Measurements from ENCODE around the gene LAMTOR5. TPM values are rescaled to one million over a fixed set of nuclear protein-coding genes. Genes with fewer than 3 reads are reported as not detected.
"Not testable (repeated sequence)": the region's sequence is repeated elsewhere in the genome, so short reads cannot be mapped to it uniquely, and the experiment has no call there.

Gene LAMTOR5
- total and polyA plus RNA-seq, 10 of the 15 experiments (the other 5 are each of a cell fraction or from before 2014, with no cell fraction given): 64.1 to 613 (median 315) TPM

DNA sequence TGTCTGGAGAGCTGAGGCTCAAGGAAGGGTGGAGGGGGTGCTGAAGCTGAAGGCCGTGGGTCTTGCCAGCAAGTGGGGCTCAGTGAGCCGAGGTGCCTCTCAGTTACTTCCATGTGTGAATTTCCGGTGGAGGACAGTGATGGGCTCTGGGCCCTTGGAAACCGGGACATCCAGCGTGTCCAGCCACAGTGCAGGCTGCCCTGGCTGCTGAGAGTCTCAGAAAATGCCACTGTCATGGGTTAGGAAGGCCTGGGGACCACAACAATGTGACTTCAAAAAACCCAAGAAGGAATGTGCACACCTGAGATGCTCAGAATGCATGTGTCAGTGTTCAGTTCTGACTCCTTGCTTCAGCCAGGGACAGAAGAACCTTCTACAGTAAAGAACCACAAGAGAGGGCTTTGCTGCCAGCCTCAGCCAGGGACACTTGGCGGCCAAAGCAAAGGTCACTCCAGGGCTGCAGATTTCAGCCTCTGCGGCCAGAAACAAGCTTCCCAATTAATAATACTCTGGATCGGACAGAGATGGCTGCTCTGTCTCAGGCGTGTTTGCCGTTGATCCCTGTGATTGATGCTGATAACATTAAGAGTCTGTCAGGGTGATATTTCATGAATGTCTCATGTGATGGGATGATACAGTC is 12.6 kb upstream of the LAMTOR5 start (continued):
- TF ChIP-seq, protein P1, sequence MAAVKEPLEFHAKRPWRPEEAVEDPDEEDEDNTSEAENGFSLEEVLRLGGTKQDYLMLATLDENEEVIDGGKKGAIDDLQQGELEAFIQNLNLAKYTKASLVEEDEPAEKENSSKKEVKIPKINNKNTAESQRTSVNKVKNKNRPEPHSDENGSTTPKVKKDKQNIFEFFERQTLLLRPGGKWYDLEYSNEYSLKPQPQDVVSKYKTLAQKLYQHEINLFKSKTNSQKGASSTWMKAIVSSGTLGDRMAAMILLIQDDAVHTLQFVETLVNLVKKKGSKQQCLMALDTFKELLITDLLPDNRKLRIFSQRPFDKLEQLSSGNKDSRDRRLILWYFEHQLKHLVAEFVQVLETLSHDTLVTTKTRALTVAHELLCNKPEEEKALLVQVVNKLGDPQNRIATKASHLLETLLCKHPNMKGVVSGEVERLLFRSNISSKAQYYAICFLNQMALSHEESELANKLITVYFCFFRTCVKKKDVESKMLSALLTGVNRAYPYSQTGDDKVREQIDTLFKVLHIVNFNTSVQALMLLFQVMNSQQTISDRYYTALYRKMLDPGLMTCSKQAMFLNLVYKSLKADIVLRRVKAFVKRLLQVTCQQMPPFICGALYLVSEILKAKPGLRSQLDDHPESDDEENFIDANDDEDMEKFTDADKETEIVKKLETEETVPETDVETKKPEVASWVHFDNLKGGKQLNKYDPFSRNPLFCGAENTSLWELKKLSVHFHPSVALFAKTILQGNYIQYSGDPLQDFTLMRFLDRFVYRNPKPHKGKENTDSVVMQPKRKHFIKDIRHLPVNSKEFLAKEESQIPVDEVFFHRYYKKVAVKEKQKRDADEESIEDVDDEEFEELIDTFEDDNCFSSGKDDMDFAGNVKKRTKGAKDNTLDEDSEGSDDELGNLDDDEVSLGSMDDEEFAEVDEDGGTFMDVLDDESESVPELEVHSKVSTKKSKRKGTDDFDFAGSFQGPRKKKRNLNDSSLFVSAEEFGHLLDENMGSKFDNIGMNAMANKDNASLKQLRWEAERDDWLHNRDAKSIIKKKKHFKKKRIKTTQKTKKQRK (IDR thresholded peaks at IDR 0.05; ENCODE audit: low read depth, low read length): no peak
- no peak for TF ChIP-seq MTA3 (IDR thresholded peaks at IDR 0.05; ENCODE audit: borderline replicate concordance, low read length)

DNA sequence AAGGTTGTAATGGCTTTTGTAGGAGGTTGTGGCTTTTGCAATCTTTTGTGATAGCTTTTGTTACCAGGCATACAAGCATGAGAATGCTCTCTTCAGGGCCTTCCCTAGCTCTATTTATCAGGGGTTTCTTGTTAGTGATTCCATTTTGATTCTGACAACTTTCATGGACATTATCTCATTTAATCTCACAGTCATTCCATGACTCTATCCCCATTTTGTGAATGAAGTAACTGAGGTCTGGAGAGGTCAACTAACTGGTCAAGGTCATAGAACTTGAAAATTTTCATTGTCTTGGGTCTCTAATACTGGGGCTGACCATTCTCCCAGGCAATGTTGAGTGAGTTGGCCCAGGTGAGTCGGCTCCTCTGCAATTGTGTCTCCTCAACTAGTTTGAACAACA is 11.2 kb upstream of the LAMTOR5 start:
- Histone ChIP-seq H3K27ac (ENCODE audit: control insufficient read depth, insufficient read depth) (no peak overlapping the region), H3K79me2 (ENCODE audit: control insufficient read depth, insufficient read depth, low read length) (no peaks in the 10 kb centered on the region), H2AFZ (ENCODE audit: control insufficient read depth, low read depth, low read length) (no peak overlapping the region), H3K36me3 (ENCODE audit: control insufficient read depth in 2 of 2, insufficient read depth in 2 of 2, low read length in 1 of 2) (no peaks in the 10 kb centered on the region), H3K9ac (ENCODE audit: control insufficient read depth, insufficient read depth, low read length) (no peak overlapping the region), H3K4me1 (ENCODE audit: control insufficient read depth, insufficient read depth, low read length) (no peaks in the 10 kb centered on the region), H3K4me3 (no peak overlapping the region), H3K9me3 (replicated peaks; ENCODE audit: control insufficient read depth, insufficient read depth, low read length) (no peaks in the 10 kb centered on the region), H3K27me3 (replicated peaks in 1 of 2; ENCODE audit: control insufficient read depth in 2 of 2, insufficient read depth in 2 of 2, low read length in 1 of 2) (peaks cover 0 to 2% of the 10 kb centered on the region in 2 experiments; a peak in 2 of 4 replicates), H4K20me1 (ENCODE audit: control insufficient read depth, insufficient read depth) (no peaks in the 10 kb centered on the region), H3K4me2 (ENCODE audit: control insufficient read depth, insufficient read depth) (no peak overlapping the region)
- ChIA-PET RAD21 (ENCODE audit: unreplicated experiment) (no interaction called here), CTCF (interaction anchor here (4.3 kb wide), 1 partner anchor 78 kb away, joined by 22 read pairs; no protein-coding TSS in a partner anchor), POLR2A (no interaction called here), SMC1A (ENCODE audit: uncharacterized antibody, unreplicated experiment) (no interaction called here)
- in situ Hi-C loops (cut with MboI): no loop called here
- FAIRE-seq: no peak
- no peak for ATAC-seq
- no peak for DNase-seq (ENCODE audit: low read depth, low spot score)
- WGBS (ENCODE audit: insufficient coverage, insufficient replicate concordance, low lambda C conversion rate, missing lambda C conversion rate): 63% methylated on average over 1 of the region's 1 CpG
- intact Hi-C loops (cut with micrococcal nuclease; ENCODE audit: unreplicated experiment): loop anchor here (10.0 kb wide), 1 partner anchor 366 kb away; no protein-coding TSS in a partner anchor
- BruUV-seq (replicated peaks): no TSS peak
- TF ChIP-seq MYB (IDR thresholded peaks at IDR 0.05; ENCODE audit: borderline replicate concordance, low read depth, low read length) (no peak), PAX5 (IDR thresholded peaks at IDR 0.05; ENCODE audit: borderline replicate concordance, low read depth, low read length) (no peak), PML (IDR thresholded peaks at IDR 0.05; ENCODE audit: low read length) (no peak), CREM (IDR thresholded peaks at IDR 0.05; ENCODE audit: low read depth) (no peak), RCOR1 (conservative IDR thresholded peaks at IDR 0.05; ENCODE audit: low read depth, low read length) (no peak), NFIC (IDR thresholded peaks at IDR 0.05; ENCODE audit: low read depth, low read length) (no peak)

DNA sequence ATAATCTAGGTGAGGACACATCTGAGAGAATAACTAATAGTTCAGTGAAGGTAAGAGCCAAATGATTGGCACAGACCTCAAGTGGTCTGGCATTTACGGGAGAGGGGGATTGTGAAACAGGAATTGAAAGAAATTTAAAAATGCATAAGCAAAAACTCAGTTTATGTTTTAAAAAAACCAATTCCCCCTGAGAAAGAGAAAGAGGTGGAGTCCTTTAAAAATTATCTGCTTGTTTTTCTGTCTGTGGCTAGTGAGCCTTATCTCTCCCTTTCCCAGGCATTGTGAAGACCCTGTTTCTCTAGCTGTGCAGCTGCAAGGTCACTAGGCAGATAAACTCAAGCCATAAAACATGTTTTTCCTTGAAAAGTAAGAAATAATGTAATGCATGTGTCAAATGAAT is 5.6 kb upstream of the LAMTOR5 start:
- WGBS (ENCODE audit: insufficient coverage, insufficient replicate concordance, low lambda C conversion rate, missing lambda C conversion rate): 14% methylated on average over 1 of the region's 1 CpG
- H3K79me2 ChIP-seq (ENCODE audit: control insufficient read depth, insufficient read depth, low read length); H3K4me3 ChIP-seq; H3K4me1 ChIP-seq (ENCODE audit: control insufficient read depth, insufficient read depth, low read length); H3K27me3 ChIP-seq (replicated peaks in 1 of 2; ENCODE audit: control insufficient read depth in 2 of 2, insufficient read depth in 2 of 2, low read length in 1 of 2); H4K20me1 ChIP-seq (ENCODE audit: control insufficient read depth, insufficient read depth); FAIRE-seq; H3K9me3 ChIP-seq (replicated peaks; ENCODE audit: control insufficient read depth, insufficient read depth, low read length); DNase-seq (ENCODE audit: low read depth, low spot score); ATAC-seq; in situ Hi-C loops (cut with MboI); H3K36me3 ChIP-seq (ENCODE audit: control insufficient read depth in 2 of 2, insufficient read depth in 2 of 2, low read length in 1 of 2); BruUV-seq (replicated peaks); H3K9ac ChIP-seq (ENCODE audit: control insufficient read depth, insufficient read depth, low read length); H3K27ac ChIP-seq (ENCODE audit: control insufficient read depth, insufficient read depth): not testable (repeated sequence)
- ChIA-PET RAD21 (ENCODE audit: unreplicated experiment) (interaction anchor here (0.6 to 3.5 kb wide), 10 partner anchors 26 to 353 kb away, joined by 3 to 28 read pairs (median 4); no protein-coding TSS in a partner anchor), CTCF (interaction anchor here (0.7 to 9.5 kb wide), 24 partner anchors 9 to 358 kb away, joined by 3 to 146 read pairs (median 5); partner anchors contain the start of genes KCNC4 and RBM15), SMC1A (ENCODE audit: uncharacterized antibody, unreplicated experiment) (interaction anchor here (0.8 to 6.5 kb wide), 15 partner anchors 21 to 383 kb away, joined by 3 to 61 read pairs (median 4); partner anchors contain the start of gene RBM15), POLR2A (interaction anchor here (0.6 to 2.1 kb wide), 3 partner anchors 70 to 76 kb away, joined by 3 to 9 read pairs (median 4); partner anchors contain the start of gene RBM15)
- H3K4me2 ChIP-seq (ENCODE audit: control insufficient read depth, insufficient read depth): 0 out of 2 replicates have a peak overlapping the region, but pooled peaks have one; percentile 33
- peak overlapping the region; percentile 55; the same call in 1 of the 2 replicates for H2AFZ ChIP-seq (ENCODE audit: control insufficient read depth, low read depth, low read length)
- intact Hi-C loops (cut with micrococcal nuclease; ENCODE audit: unreplicated experiment): loop anchor here (2.0 to 10.0 kb wide), 2 partner anchors 210 to 372 kb away; no protein-coding TSS in a partner anchor
